ENCODE data around the gene TRMT2A. TPM values are rescaled to one million over a fixed set of nuclear protein-coding genes. Genes with fewer than 3 reads are reported as not detected.

TRMT2A gene
- total RNA-seq, 1 donor from 2014 or later, result 24.3 TPM

- peaks cover 64% of the 10 kb centered on the region for H3K79me2 ChIP-seq (ENCODE audit: low read depth)
- H3K4me3 ChIP-seq, result no peak overlapping the region
- peaks cover 5% of the 10 kb centered on the region for H3K27me3 Mint-ChIP-seq (ENCODE audit: insufficient read depth, low read depth)
- peaks cover 75% of the 10 kb centered on the region for H3K36me3 Mint-ChIP-seq
- no peak for DNase-seq (ENCODE audit: low spot score)
- H3K4me3 Mint-ChIP-seq, result no peak overlapping the region
- TF ChIP-seq EZH2phosphoT487 (IDR thresholded peaks at IDR 0.05), result no peak
- no peak for TF ChIP-seq CTCF (IDR thresholded peaks at IDR 0.05)
- no peak for TF ChIP-seq EZH2 (IDR thresholded peaks at IDR 0.05)
- no peak overlapping the region for H3K4me2 ChIP-seq
- peaks cover 4% of the 10 kb centered on the region for H3F3A ChIP-seq (ENCODE audit: low read depth)
- no peaks in the 10 kb centered on the region for H3K9me3 Mint-ChIP-seq
- H2AFZ ChIP-seq (replicated peaks), result no peak overlapping the region
- no peaks in the 10 kb centered on the region for H3K4me1 Mint-ChIP-seq
- H3K27ac ChIP-seq, result no peak overlapping the region
- no peaks in the 10 kb centered on the region for H3K9me3 ChIP-seq (ENCODE audit: low read depth)
- no peaks in the 10 kb centered on the region for H3K4me1 ChIP-seq
- no peaks in the 10 kb centered on the region for H3K27me3 ChIP-seq
- no peak overlapping the region for H3K9ac ChIP-seq
- no peak overlapping the region for H3K27ac Mint-ChIP-seq
- peaks cover 56% of the 10 kb centered on the region for H4K20me1 ChIP-seq (ENCODE audit: low read depth)
- H3K36me3 ChIP-seq, result peaks cover 13% of the 10 kb centered on the region
Observed at GRCh38 chr22:20090730-20091240, 26.2 kb downstream of the TRMT2A start.

- no peaks in the 10 kb centered on the region for H3K9me3 Mint-ChIP-seq
- DNase-seq (ENCODE audit: low spot score), result no peak
- H3F3A ChIP-seq (ENCODE audit: low read depth), result peaks cover 4% of the 10 kb centered on the region
- H3K27me3 ChIP-seq, result no peaks in the 10 kb centered on the region
- TF ChIP-seq CTCF (IDR thresholded peaks at IDR 0.05), result no peak
- no peak for TF ChIP-seq EZH2 (IDR thresholded peaks at IDR 0.05)
- no peak for TF ChIP-seq EZH2phosphoT487 (IDR thresholded peaks at IDR 0.05)
- H3K4me1 ChIP-seq, result no peaks in the 10 kb centered on the region
- H3K27ac Mint-ChIP-seq, result no peak overlapping the region
- H3K4me3 ChIP-seq, result no peak overlapping the region
- no peaks in the 10 kb centered on the region for H3K9me3 ChIP-seq (ENCODE audit: low read depth)
- no peak overlapping the region for H3K9ac ChIP-seq
- H3K36me3 Mint-ChIP-seq, result peaks cover 72% of the 10 kb centered on the region
- H3K27me3 Mint-ChIP-seq (ENCODE audit: insufficient read depth, low read depth), result peaks cover 5% of the 10 kb centered on the region
- no peak overlapping the region for H3K27ac ChIP-seq
- H3K4me2 ChIP-seq, result no peak overlapping the region
- peaks cover 7% of the 10 kb centered on the region for H3K36me3 ChIP-seq
- no peak overlapping the region for H2AFZ ChIP-seq (replicated peaks)
- no peak overlapping the region for H3K4me3 Mint-ChIP-seq
- peaks cover 62% of the 10 kb centered on the region for H4K20me1 ChIP-seq (ENCODE audit: low read depth)
- H3K4me1 Mint-ChIP-seq, result peaks cover 3% of the 10 kb centered on the region
- peaks cover 64% of the 10 kb centered on the region for H3K79me2 ChIP-seq (ENCODE audit: low read depth)
Observed at GRCh38 chr22:20089977-20090729, 26.9 kb downstream of the TRMT2A start.

- peaks cover 68% of the 10 kb centered on the region for H3K79me2 ChIP-seq (ENCODE audit: low read depth)
- no peak overlapping the region for H3K27ac ChIP-seq
- peaks cover 5% of the 10 kb centered on the region for H3K4me1 ChIP-seq
- peaks cover 68% of the 10 kb centered on the region for H3K36me3 Mint-ChIP-seq
- no peak overlapping the region for H3K4me3 Mint-ChIP-seq
- peaks cover 11% of the 10 kb centered on the region for H3F3A ChIP-seq (ENCODE audit: low read depth)
- H2AFZ ChIP-seq (replicated peaks), result no peak overlapping the region
- no peak for DNase-seq (ENCODE audit: low spot score)
- no peaks in the 10 kb centered on the region for H3K9me3 Mint-ChIP-seq
- H3K27ac Mint-ChIP-seq, result no peak overlapping the region
- peaks cover 70% of the 10 kb centered on the region for H4K20me1 ChIP-seq (ENCODE audit: low read depth)
- H3K4me2 ChIP-seq, result no peak overlapping the region
- peaks cover 7% of the 10 kb centered on the region for H3K36me3 ChIP-seq
- H3K27me3 ChIP-seq, result no peaks in the 10 kb centered on the region
- H3K9ac ChIP-seq, result no peak overlapping the region
- no peak overlapping the region for H3K4me3 ChIP-seq
- peaks cover 10% of the 10 kb centered on the region for H3K4me1 Mint-ChIP-seq
- H3K9me3 ChIP-seq (ENCODE audit: low read depth), result no peaks in the 10 kb centered on the region
- peaks cover 5% of the 10 kb centered on the region for H3K27me3 Mint-ChIP-seq (ENCODE audit: insufficient read depth, low read depth)
- no peak for TF ChIP-seq EZH2phosphoT487 (IDR thresholded peaks at IDR 0.05)
- no peak for TF ChIP-seq CTCF (IDR thresholded peaks at IDR 0.05)
- TF ChIP-seq EZH2 (IDR thresholded peaks at IDR 0.05), result no peak
Observed at GRCh38 chr22:20089226-20089976, 27.6 kb downstream of the TRMT2A start.
